GM19193 (cell line): ENCODE data around the gene HCN4.

Experiments used
- POLR2A ChIP-seq: IDR thresholded peaks from 4 replicates; pipeline ENCODE4 v1.6.1; 2011; ENCODE audit not compliant: insufficient read depth, insufficient read length; ENCODE audit errors: extremely low read depth

Gene HCN4

GRCh38 chr15:73308305-73308704 is 60.5 kb downstream of the HCN4 start:
- TF ChIP-seq POLR2A: no peak

GRCh38 chr15:73305331-73306211 is 63.2 kb downstream of the HCN4 start:
- no peak for TF ChIP-seq POLR2A

GRCh38 chr15:73303636-73304035 is 65.1 kb downstream of the HCN4 start:
- TF ChIP-seq POLR2A: no peak

DNA sequence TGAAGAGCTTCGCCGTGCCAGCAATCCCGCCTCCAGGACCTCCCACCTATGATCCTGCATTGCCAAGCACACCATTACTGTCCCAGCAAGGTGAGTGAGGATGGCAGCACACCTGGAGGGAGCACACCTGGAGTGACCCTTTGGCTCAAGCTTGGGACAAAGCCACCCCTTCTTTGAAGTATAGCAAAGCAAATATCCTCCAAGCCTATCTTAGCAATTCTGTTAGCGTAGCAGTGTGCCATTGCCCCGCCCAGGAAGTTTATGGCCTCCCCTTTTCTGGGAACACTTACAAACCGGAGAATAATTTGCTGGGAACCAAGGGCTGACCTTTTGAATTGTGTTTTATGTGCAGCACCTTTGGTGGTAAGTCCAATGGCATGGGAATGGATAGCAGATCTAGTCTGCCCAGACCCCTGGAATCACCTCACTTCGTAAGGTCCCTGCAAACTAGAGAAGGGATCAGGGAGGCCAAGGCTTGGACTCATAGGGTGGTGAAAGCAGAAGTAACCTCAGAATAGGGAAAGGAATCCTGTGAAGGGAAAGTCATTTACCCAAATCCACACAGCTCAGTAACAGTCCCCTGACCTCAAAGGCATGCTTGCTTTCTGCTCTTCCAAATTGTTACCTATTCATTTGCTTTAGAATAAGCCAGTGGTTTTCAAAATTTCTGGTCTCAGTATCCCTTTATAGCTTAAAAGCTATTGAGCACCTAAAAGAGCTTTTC is 70.1 kb downstream of the HCN4 start:
- TF ChIP-seq POLR2A: no peak

DNA sequence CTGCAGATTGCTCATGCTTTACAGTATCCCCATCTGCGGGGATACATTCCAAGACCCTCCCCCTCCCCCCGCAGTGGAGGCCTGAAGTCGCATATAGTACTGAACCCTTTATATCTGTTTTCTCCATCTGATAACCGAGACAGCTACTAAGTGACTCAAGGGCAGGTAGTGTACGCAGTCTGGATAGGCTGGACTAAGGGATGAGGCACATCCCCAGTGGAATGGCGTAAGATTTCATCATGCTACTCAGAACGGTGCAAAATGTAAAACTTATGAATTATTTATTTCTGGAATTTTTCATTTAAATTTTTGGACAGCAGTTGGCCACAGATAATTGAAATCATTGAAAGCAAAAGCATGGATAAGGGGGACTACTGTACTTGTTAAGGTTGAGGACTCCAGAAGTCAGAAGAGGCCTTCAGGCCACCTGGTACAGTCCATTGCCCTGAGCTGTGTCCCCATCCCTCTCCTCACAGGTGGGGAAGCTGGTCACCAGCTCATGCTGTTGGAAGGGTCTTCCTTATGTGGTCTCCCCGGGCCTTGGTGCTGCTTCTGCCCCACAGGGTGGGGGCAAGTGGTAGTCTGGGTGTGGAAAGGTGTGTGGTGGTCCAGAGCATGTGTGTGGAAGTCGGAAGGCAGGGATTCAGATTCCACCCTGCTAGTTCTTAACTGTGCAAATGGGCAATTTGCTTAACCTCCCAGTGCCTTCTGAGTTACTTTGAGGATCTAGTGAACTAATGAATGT is 72.0 kb downstream of the HCN4 start:
- TF ChIP-seq POLR2A: no peak

GRCh38 chr15:73295630-73296286 is 73.0 kb downstream of the HCN4 start:
- no peak for TF ChIP-seq POLR2A

GRCh38 chr15:73293773-73294172 is 75.0 kb downstream of the HCN4 start:
- TF ChIP-seq POLR2A: no peak

DNA sequence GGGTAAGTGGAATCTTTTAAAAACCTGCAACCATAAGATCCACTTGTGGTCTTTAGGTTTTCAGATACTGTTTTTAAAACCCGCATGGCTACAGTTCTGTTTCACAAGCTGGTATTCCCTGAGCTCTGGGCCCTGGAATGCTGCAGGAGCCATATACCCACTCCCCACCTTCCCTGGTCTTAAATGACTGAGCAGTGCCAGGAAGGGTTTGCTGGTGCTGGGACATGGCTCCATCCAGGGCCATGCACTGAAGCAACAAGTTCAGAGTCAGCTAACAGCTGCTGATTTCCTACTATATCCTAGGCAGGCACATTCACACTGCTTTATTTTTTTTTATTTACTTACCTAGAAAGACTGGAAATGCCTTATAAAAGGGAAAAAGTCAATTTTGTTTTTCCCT is 77.3 kb downstream of the HCN4 start:
- no peak for TF ChIP-seq POLR2A

DNA sequence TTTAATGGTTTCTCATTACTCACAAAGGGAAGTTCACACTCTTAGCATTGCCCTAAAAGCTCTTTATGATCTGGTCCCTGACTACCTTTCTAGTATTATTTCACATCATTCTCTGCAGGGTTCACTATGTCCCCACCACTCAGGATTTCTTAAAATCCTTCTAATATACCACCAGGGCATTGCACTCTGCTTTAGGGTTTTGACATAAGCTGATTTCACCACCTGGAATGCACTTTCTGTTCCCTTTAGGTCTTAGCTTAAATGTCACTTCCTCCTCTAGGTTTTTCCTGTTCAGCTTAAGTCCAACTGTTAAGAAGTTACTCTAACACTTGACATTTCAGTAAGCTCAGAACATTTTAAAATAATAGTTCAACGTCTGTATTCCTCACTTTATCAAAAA is 81.7 kb downstream of the HCN4 start:
- TF ChIP-seq POLR2A: no peak

- no peak for TF ChIP-seq POLR2A
These were observed 82.4 kb downstream of the HCN4 start for GRCh38 chr15:73286311-73286710.

DNA sequence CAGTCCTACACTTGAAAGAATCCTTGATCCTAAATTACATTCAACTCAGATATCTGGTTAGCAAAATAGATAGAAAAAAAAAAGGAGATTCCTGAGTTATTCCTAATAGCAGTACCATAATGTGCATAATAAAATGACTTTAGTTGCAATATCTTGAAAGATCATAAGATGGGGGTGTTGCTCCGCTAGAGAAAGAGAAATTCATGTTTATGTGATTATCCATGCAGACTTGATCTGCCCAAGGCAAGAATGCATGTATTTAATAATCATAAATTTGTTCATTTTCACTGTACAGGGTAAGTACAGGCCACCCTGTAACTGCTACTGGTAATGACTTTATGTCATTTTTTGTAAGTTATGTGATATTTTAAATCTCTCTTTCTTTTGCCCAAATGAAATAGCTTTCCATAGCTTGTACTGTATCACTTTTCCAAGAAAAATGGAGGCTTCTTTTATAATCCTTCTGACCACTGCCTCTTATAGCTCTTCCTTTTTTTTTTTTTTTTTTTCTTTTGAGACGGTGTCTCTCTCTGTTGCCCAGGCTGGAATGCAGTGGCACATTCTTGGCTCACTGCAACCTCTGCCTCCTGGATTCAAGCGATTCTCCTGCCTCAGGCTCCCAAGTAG is 84.6 kb downstream of the HCN4 start:
- TF ChIP-seq POLR2A: no peak

DNA sequence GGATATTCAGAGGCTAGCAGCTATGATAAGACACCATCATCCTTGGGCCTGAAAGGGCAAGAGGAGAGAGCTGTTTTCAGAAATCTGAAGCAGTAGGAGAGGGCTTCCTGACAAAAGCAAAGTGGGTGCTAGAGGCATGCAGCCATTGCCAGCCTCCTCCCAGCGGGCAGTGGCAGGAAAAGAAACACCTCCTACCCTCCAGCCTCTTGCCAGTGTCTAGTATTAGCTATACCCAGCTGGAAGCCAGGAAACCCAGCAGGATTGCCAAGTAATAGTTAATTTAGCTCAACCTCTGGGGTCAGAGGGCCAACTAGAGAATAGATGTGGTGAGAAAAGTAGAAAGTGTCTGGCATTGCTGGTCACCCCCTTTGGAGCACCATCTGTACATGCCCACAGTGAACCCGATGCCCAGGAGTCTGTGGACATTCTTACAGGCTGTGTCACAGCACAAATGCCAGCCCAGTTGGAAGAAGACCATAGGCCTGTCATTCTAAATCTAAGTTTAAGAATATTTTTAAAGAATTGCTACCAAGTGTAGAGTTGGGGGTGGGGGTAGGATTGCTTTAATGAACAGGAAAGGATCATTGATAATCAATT is 85.3 kb downstream of the HCN4 start:
- TF ChIP-seq POLR2A: no peak

GRCh38 chr15:73282567-73283365 is 86.0 kb downstream of the HCN4 start:
- no peak for TF ChIP-seq POLR2A
